HG03558 (cell line): ENCODE results near the gene THRA.
"Not testable (repeated sequence)": the region's sequence is repeated elsewhere in the genome, so short reads cannot be mapped to it uniquely, and the experiment has no call there.

ENCODE experiments used
- ATAC-seq: cut with Tn5 transposase; IDR thresholded peaks from one replicate; pipeline ENCODE4 v1.9.1; 2021; ENCODE audit warnings: moderate number of reproducible peaks; ENCODE audit not compliant: unreplicated experiment; ENCODE audit errors: extremely low read depth

THRA gene

DNA sequence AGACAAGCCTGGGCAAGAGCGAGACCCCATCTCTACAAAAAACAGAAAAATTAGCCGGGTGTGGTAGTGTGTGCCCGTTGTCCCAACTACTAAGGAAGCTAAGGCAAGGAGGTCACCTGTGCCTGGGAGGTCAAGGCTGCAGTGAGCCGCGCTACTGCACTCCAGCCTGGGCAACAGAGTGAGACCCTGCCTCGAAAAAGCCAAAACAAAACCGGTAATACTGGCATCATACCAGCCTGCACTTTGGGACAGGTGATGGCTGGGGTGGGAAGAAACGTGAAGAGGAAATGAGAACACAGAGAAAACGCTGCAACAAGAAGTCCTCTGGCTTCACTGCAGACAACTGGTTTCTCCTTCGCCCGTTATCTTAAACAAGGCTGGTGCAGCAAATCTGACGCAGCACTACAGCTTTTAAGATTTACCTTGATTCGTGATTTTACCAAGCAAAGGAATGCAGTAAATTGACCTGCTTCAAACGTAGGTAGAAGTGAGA is 76.8 kb downstream of the THRA start:
- no peak for ATAC-seq

DNA sequence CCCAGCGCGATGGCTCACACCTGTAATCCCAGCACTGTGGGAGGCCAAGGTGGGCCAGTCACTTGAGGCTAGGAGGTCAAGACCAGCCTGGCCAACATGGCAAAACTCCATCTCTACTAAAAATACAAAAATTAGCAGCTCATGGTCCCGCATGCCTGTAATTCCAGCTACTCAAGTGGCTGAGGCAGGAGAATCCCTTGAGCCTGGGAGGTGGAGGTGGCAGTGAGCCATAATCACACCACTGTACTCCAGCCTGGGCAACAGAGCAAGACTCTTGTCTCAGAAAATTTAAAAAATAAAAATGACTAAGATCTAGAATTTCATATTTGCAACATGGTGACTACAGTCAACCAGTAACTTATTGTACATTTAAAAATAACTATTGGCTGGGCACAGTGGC is 80.4 kb downstream of the THRA start:
- not testable (repeated sequence) for ATAC-seq
